SK-N-SH (cell line): ENCODE measurements around the gene MTAP. TPM values are rescaled to one million over a fixed set of nuclear protein-coding genes. Genes with fewer than 3 reads are reported as not detected.

Experiments used
- CTCF ChIA-PET: fragments of 300-600, 350-600 bp; formaldehyde crosslinking; extraction: SDS; loops from one replicate; lab custom pipeline; 2021; lab: Yijun Ruan, JAX
- POLR2A ChIA-PET: fragments of 350-600 bp; sonication (Branson Sonifier 250); formaldehyde crosslinking; extraction: SDS; loops from one replicate; lab custom pipeline; 2020; ENCODE audit warnings: antibody characterized with exemption, inconsistent platforms; lab: Yijun Ruan, JAX
- DNase-seq: peaks from one replicate; pipeline ENCODE4 v3.0.0; 2012
- H2AFZ ChIP-seq: fragments of 200-600 bp; sonication (generic); 2 replicates; pipeline ENCODE4 v1.8.1; 2016; ENCODE audit warnings: antibody characterized with exemption, mild to moderate bottlenecking, low read depth
- H3F3A ChIP-seq: fragments of 200-600 bp; sonication (generic); replicated peaks from 2 replicates; pipeline ENCODE3; 2016; ENCODE audit warnings: antibody characterized with exemption, mild to moderate bottlenecking; ENCODE audit not compliant: insufficient read depth
- H3K27ac ChIP-seq, 2 experiments: fragments of 200-500 bp in 1 of 2; fragments of 200-600 bp in 1 of 2; sonication (Bioruptor generic) in 1 of 2; sonication (generic), shearing (Covaris generic) in 1 of 2; 2 replicates each; pipeline versions ENCODE4 v1.5.1 to v1.6.1; 2014 to 2016; ENCODE audit warnings: low read depth in 2 of 2, inconsistent platforms in 1 of 2, low read length in 1 of 2, mild to moderate bottlenecking in 1 of 2, mixed read lengths in 1 of 2
- H3K27me3 ChIP-seq: fragments of 200-600 bp; sonication (generic), shearing (Covaris generic); 2 replicates; pipeline ENCODE4 v1.6.1; 2016; ENCODE audit warnings: mixed run types; ENCODE audit not compliant: insufficient read depth
- H3K36me3 ChIP-seq, 2 experiments: fragments of 200-500 bp in 1 of 2; fragments of 200-600 bp in 1 of 2; sonication (Bioruptor generic) in 1 of 2; sonication (generic) in 1 of 2; replicated peaks in 1 of 2; 2 replicates each; pipeline versions ENCODE3 to v1.5.1; 2014 to 2016; ENCODE audit warnings: low read length in 1 of 2, mild to moderate bottlenecking in 1 of 2; ENCODE audit not compliant: insufficient read depth in 2 of 2, control insufficient read depth in 1 of 2
- H3K4me1 ChIP-seq, 2 experiments: fragments of 200-500 bp in 1 of 2; fragments of 200-600 bp in 1 of 2; sonication (Bioruptor generic) in 1 of 2; sonication (generic), shearing (Covaris generic) in 1 of 2; 2 replicates each; pipeline versions ENCODE4 v1.5.1 to v1.6.1; 2014 to 2016; ENCODE audit warnings: low read depth in 1 of 2, low read length in 1 of 2, mixed run types in 1 of 2; ENCODE audit not compliant: insufficient read depth in 2 of 2, control insufficient read depth in 1 of 2
- H3K4me2 ChIP-seq: fragments of 200-600 bp; sonication (generic), shearing (Covaris generic); 2 replicates; pipeline ENCODE4 v1.6.1; 2017; ENCODE audit warnings: mixed run types
- H3K4me3 ChIP-seq, 2 experiments: fragments of 200-500 bp in 1 of 2; fragments of 200-600 bp in 1 of 2; sonication (Bioruptor generic) in 1 of 2; sonication (generic), shearing (Covaris generic) in 1 of 2; 2 replicates each; pipeline versions ENCODE4 v1.5.1 to v1.8.1; 2014 to 2016; ENCODE audit warnings: low read depth in 2 of 2, inconsistent platforms in 1 of 2, low read length in 1 of 2, mild to moderate bottlenecking in 1 of 2, mixed read lengths in 1 of 2, moderate library complexity in 1 of 2
- H3K79me2 ChIP-seq: fragments of 200-600 bp; sonication (generic); 2 replicates; pipeline ENCODE4 v1.8.1; 2017; ENCODE audit warnings: mild to moderate bottlenecking; ENCODE audit not compliant: insufficient read depth
- H3K9ac ChIP-seq: fragments of 200-600 bp; sonication (generic); 2 replicates; pipeline ENCODE4 v1.6.1; 2017; ENCODE audit warnings: mixed run types
- H3K9me2 ChIP-seq: fragments of 200-600 bp; sonication (generic); 2 replicates; pipeline ENCODE4 v1.6.1; 2017; ENCODE audit warnings: mixed run types
- H3K9me3 ChIP-seq: fragments of 200-600 bp; sonication (generic); 2 replicates; pipeline ENCODE4 v1.6.1; 2017; ENCODE audit warnings: mixed run types, mild to moderate bottlenecking, moderate library complexity
- H4K20me1 ChIP-seq: fragments of 200-600 bp; sonication (generic); 2 replicates; pipeline ENCODE4 v1.6.1; 2017; ENCODE audit warnings: mild to moderate bottlenecking, mixed run types; ENCODE audit not compliant: insufficient read depth
- CHD2 ChIP-seq: fragments of 150-350 bp; IDR thresholded peaks from 2 replicates; pipeline ENCODE4 v1.6.1; 2018; ENCODE audit warnings: low read length; ENCODE audit not compliant: partially characterized antibody
- EP300 ChIP-seq, 2 experiments: IDR thresholded peaks; 2 replicates each; pipeline versions ENCODE4 v1.4.0 to v1.6.1; 2012; ENCODE audit warnings: borderline replicate concordance in 1 of 2, low read depth in 1 of 2, low read length in 1 of 2
- FOSL2 ChIP-seq: IDR thresholded peaks from 2 replicates; pipeline ENCODE4 v1.4.0; 2012; ENCODE audit warnings: low read depth, mild to moderate bottlenecking, moderate library complexity, borderline replicate concordance
- FOXM1 ChIP-seq: IDR thresholded peaks from 2 replicates; pipeline ENCODE4 v1.4.0; 2012; ENCODE audit warnings: low read depth, mild to moderate bottlenecking
- GABPA ChIP-seq: IDR thresholded peaks from 2 replicates; pipeline ENCODE4 v1.4.0; 2012; ENCODE audit warnings: low read depth, mild to moderate bottlenecking
- GATA2 ChIP-seq: sonication (generic); formaldehyde crosslinking; IDR thresholded peaks from 2 replicates; pipeline ENCODE4 v1.5.0; 2020; ENCODE audit warnings: mild to moderate bottlenecking, missing genetic modification reagents
- JUND ChIP-seq: IDR thresholded peaks from 2 replicates; pipeline ENCODE4 v1.4.0; 2012
- MEF2A ChIP-seq: IDR thresholded peaks from 2 replicates; pipeline ENCODE4 v1.4.0; 2012; ENCODE audit warnings: low read depth, borderline replicate concordance
- NRF1 ChIP-seq: IDR thresholded peaks from 2 replicates; pipeline ENCODE4 v1.6.1; 2012; ENCODE audit warnings: low read depth, mild to moderate bottlenecking, low read length
- POLR2AphosphoS5 ChIP-seq: IDR thresholded peaks from 2 replicates; pipeline ENCODE4 v1.6.1; 2012; ENCODE audit warnings: low read depth, low read length
- SMC3 ChIP-seq: IDR thresholded peaks from 2 replicates; pipeline ENCODE4 v1.6.1; 2012; ENCODE audit warnings: low read depth, low read length, improper control_type of control experiment
- TAF1 ChIP-seq: IDR thresholded peaks from 2 replicates; pipeline ENCODE4 v1.6.1; 2012; ENCODE audit warnings: low read depth, mild to moderate bottlenecking, low read length, moderate library complexity, borderline replicate concordance
- TCF12 ChIP-seq: IDR thresholded peaks from 2 replicates; pipeline ENCODE4 v1.4.0; 2012
- TEAD4 ChIP-seq: IDR thresholded peaks from 2 replicates; pipeline ENCODE4 v1.4.0; 2012; ENCODE audit warnings: mild to moderate bottlenecking, borderline replicate concordance; ENCODE audit not compliant: insufficient read depth
- YY1 ChIP-seq: IDR thresholded peaks from 2 replicates; pipeline ENCODE4 v1.4.0; 2012; ENCODE audit warnings: low read depth, mild to moderate bottlenecking
- WGBS: methylation state at CpG from one replicate; pipeline ENCODE4 v1.1.6; 2017; ENCODE audit warnings: low lambda C conversion rate; 5-methylcytosine and 5-hydroxymethylcytosine counted together
- polyA plus RNA-seq, 3 experiments: library from polyadenylated mRNA; depleted of rRNA; stranded (reverse); fragments of >200 nt; gene quantifications; 2 replicates each; pipeline ENCODE4 v1.2.3, GENCODE V29; 2012
- TF ChIP-seq, protein P1 (sequence below): IDR thresholded peaks from 2 replicates; pipeline ENCODE4 v1.4.0; 2012; ENCODE audit warnings: low read depth, borderline replicate concordance
- TF ChIP-seq, protein P2 (sequence below): fragments of 150-350 bp; IDR thresholded peaks from 2 replicates; pipeline ENCODE4 v1.6.1; 2017; ENCODE audit warnings: antibody characterized with exemption, low read length, low read depth, borderline replicate concordance

The MTAP gene
- polyA plus RNA-seq, 1 of the 3 experiments (the other 2 are of a cell fraction), result 9.8 TPM

GRCh38 chr9:21967169-21967568 is 164.7 kb downstream of the MTAP start:
- H3K9ac ChIP-seq, result no peak overlapping the region
- peaks cover 55% of the 10 kb centered on the region for H3K27me3 ChIP-seq
- H3K4me2 ChIP-seq, result no peak overlapping the region
- CTCF ChIA-PET, result interaction anchor here (1.2 kb wide), 1 partner anchor 153 kb away, joined by 3 read pairs; no protein-coding TSS in a partner anchor
- H3K36me3 ChIP-seq, result no peaks in the 10 kb centered on the region
- no peaks in the 10 kb centered on the region for H3K9me3 ChIP-seq
- H2AFZ ChIP-seq, result no peak overlapping the region
- H3K4me1 ChIP-seq, result peaks cover 0 to 11% of the 10 kb centered on the region in 2 experiments; a peak in 1 of 4 replicates
- TF ChIP-seq NRF1, result no peak
- TF ChIP-seq EP300 (IDR thresholded peaks at IDR 0.05; ENCODE audit: borderline replicate concordance in 1 of 2, low read depth in 1 of 2, low read length in 1 of 2), result no peak
- no peak for TF ChIP-seq JUND
- TF ChIP-seq TEAD4, result no peak
- TF ChIP-seq SMC3, result no peak
- TF ChIP-seq TAF1, result no peak
- no peak for TF ChIP-seq GABPA
- no peak for TF ChIP-seq MEF2A
- no peak for TF ChIP-seq TCF12
- TF ChIP-seq CHD2, result no peak
- no peak for TF ChIP-seq POLR2AphosphoS5
- H3F3A ChIP-seq, result peaks cover 10% of the 10 kb centered on the region
- no peak for DNase-seq
- no peaks in the 10 kb centered on the region for H3K79me2 ChIP-seq
- H3K27ac ChIP-seq, result no peak overlapping the region
- H3K9me2 ChIP-seq, result no peaks in the 10 kb centered on the region
- POLR2A ChIA-PET, result no interaction called here
- H4K20me1 ChIP-seq, result no peaks in the 10 kb centered on the region
- no peak overlapping the region for H3K4me3 ChIP-seq
- 55% methylated on average over 15 of the region's 19 CpGs for WGBS

DNA sequence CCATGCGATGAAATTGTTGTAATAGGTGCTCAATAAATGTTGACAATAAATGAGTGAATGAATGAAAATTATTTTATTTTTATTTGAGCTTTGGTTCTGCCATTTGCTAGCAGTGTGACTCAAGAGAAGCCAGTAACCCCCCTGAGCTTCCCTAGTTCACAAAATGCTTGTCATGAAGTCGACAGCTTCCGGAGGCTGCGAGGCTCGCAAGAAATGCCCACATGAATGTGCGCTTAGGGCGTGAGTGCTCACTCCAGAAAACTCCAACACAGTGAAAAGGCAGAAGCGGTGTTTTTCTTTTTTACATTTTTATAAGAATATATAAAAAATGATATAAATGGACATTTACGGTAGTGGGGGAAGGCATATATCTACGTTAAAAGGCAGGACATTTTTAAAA is 165.3 kb downstream of the MTAP start:
- peaks cover 0 to 11% of the 10 kb centered on the region in 2 experiments; a peak in 1 of 4 replicates for H3K4me1 ChIP-seq
- H3K9me3 ChIP-seq, result no peaks in the 10 kb centered on the region
- H3K27me3 ChIP-seq, result peaks cover 61% of the 10 kb centered on the region
- H3K9ac ChIP-seq, result no peak overlapping the region
- WGBS, result 50% methylated on average over 10 of the region's 10 CpGs
- no peaks in the 10 kb centered on the region for H4K20me1 ChIP-seq
- H3K79me2 ChIP-seq, result no peaks in the 10 kb centered on the region
- no peak overlapping the region for H3K4me3 ChIP-seq
- no peaks in the 10 kb centered on the region for H3K36me3 ChIP-seq
- H2AFZ ChIP-seq, result no peak overlapping the region
- H3K9me2 ChIP-seq, result no peaks in the 10 kb centered on the region
- no peak overlapping the region for H3K27ac ChIP-seq
- TF ChIP-seq NRF1 (no peak), CHD2 (no peak), POLR2AphosphoS5 (no peak), YY1 (no peak), FOSL2 (no peak), FOXM1 (no peak), GATA2 (CRISPR knock-in tag) (no peak), TCF12 (no peak), MEF2A (no peak)
- TF ChIP-seq, protein P1, sequence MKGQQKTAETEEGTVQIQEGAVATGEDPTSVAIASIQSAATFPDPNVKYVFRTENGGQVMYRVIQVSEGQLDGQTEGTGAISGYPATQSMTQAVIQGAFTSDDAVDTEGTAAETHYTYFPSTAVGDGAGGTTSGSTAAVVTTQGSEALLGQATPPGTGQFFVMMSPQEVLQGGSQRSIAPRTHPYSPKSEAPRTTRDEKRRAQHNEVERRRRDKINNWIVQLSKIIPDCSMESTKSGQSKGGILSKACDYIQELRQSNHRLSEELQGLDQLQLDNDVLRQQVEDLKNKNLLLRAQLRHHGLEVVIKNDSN, result no peak
- TF ChIP-seq, protein P2, sequence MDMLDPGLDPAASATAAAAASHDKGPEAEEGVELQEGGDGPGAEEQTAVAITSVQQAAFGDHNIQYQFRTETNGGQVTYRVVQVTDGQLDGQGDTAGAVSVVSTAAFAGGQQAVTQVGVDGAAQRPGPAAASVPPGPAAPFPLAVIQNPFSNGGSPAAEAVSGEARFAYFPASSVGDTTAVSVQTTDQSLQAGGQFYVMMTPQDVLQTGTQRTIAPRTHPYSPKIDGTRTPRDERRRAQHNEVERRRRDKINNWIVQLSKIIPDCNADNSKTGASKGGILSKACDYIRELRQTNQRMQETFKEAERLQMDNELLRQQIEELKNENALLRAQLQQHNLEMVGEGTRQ, result no peak
- H3F3A ChIP-seq, result peaks cover 12% of the 10 kb centered on the region
- CTCF ChIA-PET, result interaction anchor here (1.2 to 2.3 kb wide), 4 partner anchors 12 to 152 kb away, joined by 3 to 15 read pairs (median 6); partner anchors contain the start of gene CDKN2B
- DNase-seq, result no peak
- POLR2A ChIA-PET, result no interaction called here
- H3K4me2 ChIP-seq, result no peak overlapping the region
